H1 (cell line): Measurements from ENCODE around the gene PSME1.

Source experiments
- POLR2AphosphoS5 ChIP-seq: IDR thresholded peaks from 2 replicates; pipeline ENCODE4 v1.6.1; 2011; ENCODE audit warnings: low read depth, low read length
- TF ChIP-seq, protein P1 (sequence below): IDR thresholded peaks from 2 replicates; pipeline ENCODE4 v1.6.1; 2011; ENCODE audit warnings: low read length, improper control_type of control experiment
- TF ChIP-seq, protein P2 (sequence below), 3 experiments: IDR thresholded peaks; 1 replicate in 2 of 3; 2 replicates in 1 of 3; pipeline versions ENCODE4 v1.5.1 to v1.6.1; 2011; ENCODE audit warnings: low read length in 3 of 3, mild to moderate bottlenecking in 3 of 3, inconsistent platforms in 2 of 3, low read depth in 1 of 3, moderate library complexity in 1 of 3; ENCODE audit not compliant: insufficient read depth in 1 of 3; ENCODE audit errors: control extremely low read depth in 1 of 3

- TF ChIP-seq, protein P1, sequence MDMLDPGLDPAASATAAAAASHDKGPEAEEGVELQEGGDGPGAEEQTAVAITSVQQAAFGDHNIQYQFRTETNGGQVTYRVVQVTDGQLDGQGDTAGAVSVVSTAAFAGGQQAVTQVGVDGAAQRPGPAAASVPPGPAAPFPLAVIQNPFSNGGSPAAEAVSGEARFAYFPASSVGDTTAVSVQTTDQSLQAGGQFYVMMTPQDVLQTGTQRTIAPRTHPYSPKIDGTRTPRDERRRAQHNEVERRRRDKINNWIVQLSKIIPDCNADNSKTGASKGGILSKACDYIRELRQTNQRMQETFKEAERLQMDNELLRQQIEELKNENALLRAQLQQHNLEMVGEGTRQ: no peak
- TF ChIP-seq, protein P2, sequence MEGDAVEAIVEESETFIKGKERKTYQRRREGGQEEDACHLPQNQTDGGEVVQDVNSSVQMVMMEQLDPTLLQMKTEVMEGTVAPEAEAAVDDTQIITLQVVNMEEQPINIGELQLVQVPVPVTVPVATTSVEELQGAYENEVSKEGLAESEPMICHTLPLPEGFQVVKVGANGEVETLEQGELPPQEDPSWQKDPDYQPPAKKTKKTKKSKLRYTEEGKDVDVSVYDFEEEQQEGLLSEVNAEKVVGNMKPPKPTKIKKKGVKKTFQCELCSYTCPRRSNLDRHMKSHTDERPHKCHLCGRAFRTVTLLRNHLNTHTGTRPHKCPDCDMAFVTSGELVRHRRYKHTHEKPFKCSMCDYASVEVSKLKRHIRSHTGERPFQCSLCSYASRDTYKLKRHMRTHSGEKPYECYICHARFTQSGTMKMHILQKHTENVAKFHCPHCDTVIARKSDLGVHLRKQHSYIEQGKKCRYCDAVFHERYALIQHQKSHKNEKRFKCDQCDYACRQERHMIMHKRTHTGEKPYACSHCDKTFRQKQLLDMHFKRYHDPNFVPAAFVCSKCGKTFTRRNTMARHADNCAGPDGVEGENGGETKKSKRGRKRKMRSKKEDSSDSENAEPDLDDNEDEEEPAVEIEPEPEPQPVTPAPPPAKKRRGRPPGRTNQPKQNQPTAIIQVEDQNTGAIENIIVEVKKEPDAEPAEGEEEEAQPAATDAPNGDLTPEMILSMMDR (IDR thresholded peaks at IDR 0.05; ENCODE audit: control extremely low read depth in 1 of 3, insufficient read depth in 1 of 3, low read depth in 1 of 3, low read length in 3 of 3): no peak
- TF ChIP-seq POLR2AphosphoS5: no peak
Observed at GRCh38 chr14:24132976-24133375, 3.0 kb upstream of the PSME1 start.
